ENCODE data around the gene MOSPD2.

DNA sequence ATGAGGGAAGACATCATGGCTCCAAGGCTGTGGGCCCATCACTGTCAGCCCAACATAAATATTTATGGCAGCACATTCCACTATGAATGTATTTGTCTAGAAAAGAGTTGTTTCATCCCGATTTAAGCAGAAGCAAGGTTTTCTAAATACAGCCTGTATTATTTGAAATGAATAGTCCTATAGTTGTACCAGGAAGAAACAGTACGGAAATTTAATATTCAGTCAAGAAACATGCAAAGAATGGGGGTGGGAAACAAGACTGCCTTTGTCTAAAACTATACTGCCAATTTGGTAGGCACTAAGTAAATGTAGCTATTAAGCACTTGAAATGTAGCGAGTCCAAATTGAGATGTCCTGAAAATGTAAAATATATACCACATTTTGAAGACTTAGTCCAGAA is 69.1 kb downstream of the MOSPD2 start:
- no peak for TF ChIP-seq YY1 (IDR thresholded peaks at IDR 0.05; ENCODE audit: insufficient read depth, insufficient read length)
- no peak for TF ChIP-seq ZNF274 (IDR thresholded peaks at IDR 0.05; ENCODE audit: low read depth, low read length)
